Fibroblast of the conjunctiva (primary cell): Measurements from ENCODE around the gene KDM5C.
"Not testable (repeated sequence)": the region's sequence is repeated elsewhere in the genome, so short reads cannot be mapped to it uniquely, and the experiment has no call there.

Source experiments
- DNase-seq: peaks from one replicate; pipeline ENCODE4 v3.0.0-alpha.2; 2010; ENCODE audit warnings: low read depth

The KDM5C gene

GRCh38 chrX:53190363-53190960, 34.5 kb downstream of the KDM5C start:
- DNase-seq, result no peak

- no peak for DNase-seq
These were observed 36.2 kb downstream of the KDM5C start for GRCh38 chrX:53188763-53189162.

GRCh38 chrX:53186351-53186750, 38.7 kb downstream of the KDM5C start:
- no peak for DNase-seq

GRCh38 chrX:53184836-53185235, 40.2 kb downstream of the KDM5C start:
- no peak for DNase-seq

GRCh38 chrX:53171356-53171755, 53.7 kb downstream of the KDM5C start:
- DNase-seq, result no peak

- no peak for DNase-seq
These were observed 58.9 kb downstream of the KDM5C start for GRCh38 chrX:53166103-53166502.

- DNase-seq, result not testable (repeated sequence)
These were observed 60.4 kb downstream of the KDM5C start for GRCh38 chrX:53164566-53164965.

- DNase-seq, result no peak
These were observed 61.6 kb downstream of the KDM5C start for GRCh38 chrX:53163436-53163835.

- DNase-seq, result no peak
These were observed 64.6 kb downstream of the KDM5C start for GRCh38 chrX:53160297-53160983.

- DNase-seq, result no peak
These were observed 65.8 kb downstream of the KDM5C start for GRCh38 chrX:53159184-53159583.

- no peak for DNase-seq
These were observed 68.8 kb downstream of the KDM5C start for GRCh38 chrX:53156207-53156596.

- no peak for DNase-seq
These were observed 69.3 kb downstream of the KDM5C start for GRCh38 chrX:53155512-53156206.

GRCh38 chrX:53153581-53153980, 71.4 kb downstream of the KDM5C start:
- DNase-seq, result no peak
